Astrocyte (in vitro differentiated cells and primary cell): ENCODE data around the gene EVI2B. TPM values are rescaled to one million over a fixed set of nuclear protein-coding genes. Genes with fewer than 3 reads are reported as not detected.
"Not testable (repeated sequence)": the region's sequence is repeated elsewhere in the genome, so short reads cannot be mapped to it uniquely, and the experiment has no call there.

Experiments used
- DNase-seq: peaks from one replicate; pipeline ENCODE4 v3.0.0-alpha.2; 2010; ENCODE audit warnings: low read depth
- FAIRE-seq: peaks from 2 replicates; lab custom pipeline; 2011; peaks lifted over from hg19 to GRCh38; lab: Jason Lieb, UNC
- H2AFZ ChIP-seq: 2 replicates; pipeline ENCODE4 v1.6.0; 2012; ENCODE audit warnings: low read depth, low read length, inconsistent platforms
- H3K27ac ChIP-seq: 2 replicates; pipeline ENCODE4 v1.5.1; 2011; ENCODE audit warnings: low read depth, low read length, inconsistent platforms
- H3K27me3 ChIP-seq: 2 replicates; pipeline ENCODE4 v1.6.0; 2011; ENCODE audit warnings: low read length, inconsistent platforms; ENCODE audit not compliant: insufficient read depth
- H3K36me3 ChIP-seq: 2 replicates; pipeline ENCODE4 v1.5.1; 2011; ENCODE audit warnings: low read length, inconsistent platforms; ENCODE audit not compliant: insufficient read depth
- H3K4me1 ChIP-seq: 2 replicates; pipeline ENCODE4 v1.5.1; 2011; ENCODE audit warnings: low read length, inconsistent platforms; ENCODE audit not compliant: insufficient read depth
- H3K4me2 ChIP-seq: 2 replicates; pipeline ENCODE4 v1.6.0; 2012; ENCODE audit warnings: low read length, inconsistent platforms
- H3K4me3 ChIP-seq: 2 replicates; pipeline ENCODE4 v1.5.1; 2011; ENCODE audit warnings: low read depth, mild to moderate bottlenecking, low read length, inconsistent platforms; ENCODE audit not compliant: insufficient read depth
- H3K79me2 ChIP-seq: 2 replicates; pipeline ENCODE4 v1.6.0; 2012; ENCODE audit warnings: mild to moderate bottlenecking, low read length, inconsistent platforms; ENCODE audit not compliant: insufficient read depth
- H3K9ac ChIP-seq: 2 replicates; pipeline ENCODE4 v1.6.0; 2012; ENCODE audit warnings: mild to moderate bottlenecking, low read length, inconsistent platforms
- H3K9me3 ChIP-seq: 2 replicates; pipeline ENCODE4 v1.5.1; 2012; ENCODE audit warnings: low read depth, mild to moderate bottlenecking, low read length, inconsistent platforms; ENCODE audit not compliant: insufficient read depth
- H4K20me1 ChIP-seq: 2 replicates; pipeline ENCODE4 v1.6.0; 2012; ENCODE audit warnings: low read length, inconsistent platforms; ENCODE audit not compliant: insufficient read depth
- H3K27ac Mint-ChIP-seq: one replicate; pipeline ENCODE4 v1.8.0; 2021; ENCODE audit warnings: mild to moderate bottlenecking, mixed read lengths; ENCODE audit not compliant: unreplicated experiment
- H3K27me3 Mint-ChIP-seq: one replicate; pipeline ENCODE4 v1.8.0; 2021; ENCODE audit warnings: low read depth, mixed read lengths; ENCODE audit not compliant: unreplicated experiment
- H3K36me3 Mint-ChIP-seq: one replicate; pipeline ENCODE4 v1.8.0; 2021; ENCODE audit warnings: low read depth, mixed read lengths; ENCODE audit not compliant: unreplicated experiment
- H3K4me1 Mint-ChIP-seq: one replicate; pipeline ENCODE4 v1.8.0; 2021; ENCODE audit warnings: low read depth, mixed read lengths; ENCODE audit not compliant: unreplicated experiment
- H3K4me3 Mint-ChIP-seq: one replicate; pipeline ENCODE4 v1.8.0; 2021; ENCODE audit warnings: mild to moderate bottlenecking, moderate library complexity, mixed read lengths; ENCODE audit not compliant: unreplicated experiment
- H3K9me3 Mint-ChIP-seq: one replicate; pipeline ENCODE4 v1.8.0; 2021; ENCODE audit warnings: mild to moderate bottlenecking, mixed read lengths; ENCODE audit not compliant: unreplicated experiment
- CTCF ChIP-seq: IDR thresholded peaks from 2 replicates; pipeline ENCODE4 v1.5.1; 2011; ENCODE audit warnings: low read depth, mild to moderate bottlenecking, inconsistent platforms, low read length, moderate library complexity; ENCODE audit not compliant: insufficient read depth
- EZH2 ChIP-seq: IDR thresholded peaks from 2 replicates; pipeline ENCODE4 v1.6.1; 2012; ENCODE audit warnings: mild to moderate bottlenecking, low read length, inconsistent platforms; ENCODE audit not compliant: insufficient read depth
- total RNA-seq: library from RNA; stranded (reverse); gene quantifications from 2 replicates; pipeline ENCODE4 v1.2.1, GENCODE V29; 2021

Gene EVI2B
- total RNA-seq, 1 donor from 2014 or later, result 0.11 TPM

- Mint-ChIP-seq H3K27me3 (no peaks in the 10 kb centered on the region), H3K36me3 (peaks cover 5% of the 10 kb centered on the region), H3K4me3 (no peak overlapping the region), H3K4me1 (peaks cover 27% of the 10 kb centered on the region), H3K27ac (peak overlapping the region; percentile 60), H3K9me3 (no peaks in the 10 kb centered on the region)
- Histone ChIP-seq H3K36me3 (no peaks in the 10 kb centered on the region), H3K79me2 (peaks cover 3% of the 10 kb centered on the region), H3K27ac (peak overlapping the region; percentile 80), H3K27me3 (no peaks in the 10 kb centered on the region), H3K4me2 (peak overlapping the region; percentile 81), H3K4me3 (peak overlapping the region; percentile 41), H2AFZ (no peak overlapping the region), H3K9ac (peak overlapping the region; percentile 79), H4K20me1 (no peaks in the 10 kb centered on the region), H3K4me1 (peaks cover 16% of the 10 kb centered on the region), H3K9me3 (no peaks in the 10 kb centered on the region)
- DNase-seq (peak; percentile 35), FAIRE-seq (no peak)
- TF ChIP-seq EZH2, result no peak
- TF ChIP-seq CTCF, result no peak
Measured at GRCh38 chr17:31318851-31319661, 5.2 kb upstream of the EVI2B start.

- H3K9me3 Mint-ChIP-seq, result no peaks in the 10 kb centered on the region
- peaks cover 24% of the 10 kb centered on the region for H3K4me1 Mint-ChIP-seq
- Histone ChIP-seq H3K36me3 (no peaks in the 10 kb centered on the region), H2AFZ (peak overlapping the region; percentile 29), H3K4me1 (peaks cover 16% of the 10 kb centered on the region), H3K9me3 (no peaks in the 10 kb centered on the region), H4K20me1 (no peaks in the 10 kb centered on the region), H3K27ac (peak overlapping the region; percentile 80), H3K79me2 (peaks cover 3% of the 10 kb centered on the region), H3K4me2 (peak overlapping the region; percentile 81), H3K27me3 (no peaks in the 10 kb centered on the region), H3K4me3 (peak overlapping the region; percentile 41), H3K9ac (peak overlapping the region; percentile 79)
- H3K27ac Mint-ChIP-seq, result peak overlapping the region; percentile 60
- DNase-seq (peak; percentile 91), FAIRE-seq (no peak)
- no peak overlapping the region for H3K4me3 Mint-ChIP-seq
- no peaks in the 10 kb centered on the region for H3K27me3 Mint-ChIP-seq
- no peaks in the 10 kb centered on the region for H3K36me3 Mint-ChIP-seq
- no peak for TF ChIP-seq EZH2
- no peak for TF ChIP-seq CTCF
Measured at GRCh38 chr17:31318298-31318801, 4.5 kb upstream of the EVI2B start.

GRCh38 chr17:31314782-31315100 is 887 bp upstream of the EVI2B start:
- H3K27ac ChIP-seq, result no peak overlapping the region
- no peak for TF ChIP-seq CTCF
- no peak for TF ChIP-seq EZH2

GRCh38 chr17:31312223-31312622 is 1.6 kb downstream of the EVI2B start:
- not testable (repeated sequence) for H3K9me3 ChIP-seq, H3K4me3 ChIP-seq, H3K9me3 Mint-ChIP-seq, H3K27me3 ChIP-seq, H3K9ac ChIP-seq, H3K36me3 ChIP-seq, H3K27ac Mint-ChIP-seq, H2AFZ ChIP-seq, H3K4me2 ChIP-seq, H3K4me3 Mint-ChIP-seq, H3K36me3 Mint-ChIP-seq, FAIRE-seq, H3K4me1 Mint-ChIP-seq, H4K20me1 ChIP-seq, H3K27me3 Mint-ChIP-seq, DNase-seq, H3K79me2 ChIP-seq, H3K27ac ChIP-seq, H3K4me1 ChIP-seq

More at GRCh38 chr17:31314782-31315100, 887 bp upstream of the EVI2B start:
- Histone ChIP-seq H3K36me3 (no peaks in the 10 kb centered on the region), H3K27me3 (no peaks in the 10 kb centered on the region), H3K79me2 (no peaks in the 10 kb centered on the region), H2AFZ (no peak overlapping the region), H3K9me3 (no peaks in the 10 kb centered on the region), H4K20me1 (no peaks in the 10 kb centered on the region), H3K4me3 (no peak overlapping the region), H3K4me1 (peaks cover 7% of the 10 kb centered on the region), H3K9ac (no peak overlapping the region), H3K4me2 (no peak overlapping the region)
- Mint-ChIP-seq H3K27me3 (no peaks in the 10 kb centered on the region), H3K27ac (no peak overlapping the region), H3K4me3 (no peak overlapping the region), H3K4me1 (peaks cover 15% of the 10 kb centered on the region), H3K9me3 (no peaks in the 10 kb centered on the region), H3K36me3 (peaks cover 1% of the 10 kb centered on the region)
- FAIRE-seq (no peak), DNase-seq (no peak)
